Skeletal muscle satellite cell (primary cell): ENCODE results near the gene ETAA1.

ENCODE experiments used
- H3K27me3 ChIP-seq: 2 replicates; pipeline ENCODE4 v1.7.0; 2013; ENCODE audit warnings: low read length; ENCODE audit not compliant: control insufficient read depth, insufficient read depth
- H3K36me3 ChIP-seq: 2 replicates; pipeline ENCODE4 v1.7.0; 2013; ENCODE audit warnings: mild to moderate bottlenecking, control low read depth, low read length; ENCODE audit not compliant: insufficient read depth
- H3K4me1 ChIP-seq: 2 replicates; pipeline ENCODE4 v1.7.0; 2013; ENCODE audit warnings: low read length; ENCODE audit not compliant: control insufficient read depth, insufficient read depth
- H3K4me2 ChIP-seq: 2 replicates; pipeline ENCODE4 v1.7.0; 2013; ENCODE audit warnings: mild to moderate bottlenecking, low read length
- H3K4me3 ChIP-seq: 2 replicates; pipeline ENCODE4 v1.7.0; 2013; ENCODE audit warnings: low read length
- H3K9ac ChIP-seq: 2 replicates; pipeline ENCODE4 v1.7.0; 2013; ENCODE audit warnings: mild to moderate bottlenecking, low read depth, low read length, moderate library complexity
- H3K9me3 ChIP-seq: replicated peaks from 2 replicates; pipeline ENCODE4 v1.7.0; 2013; ENCODE audit warnings: mild to moderate bottlenecking, control low read depth, low read length

The ETAA1 gene

GRCh38 chr2:67394734-67395133 lies 2.4 kb upstream of the ETAA1 start:
- no peaks in the 10 kb centered on the region for H3K36me3 ChIP-seq
- H3K4me2 ChIP-seq, result peak overlapping the region; percentile 61
- no peaks in the 10 kb centered on the region for H3K27me3 ChIP-seq
- H3K9ac ChIP-seq, result peak overlapping the region; percentile 67
- H3K9me3 ChIP-seq, result no peaks in the 10 kb centered on the region
- H3K4me3 ChIP-seq, result peak overlapping the region; percentile 11
- H3K4me1 ChIP-seq, result peaks cover 56% of the 10 kb centered on the region

DNA sequence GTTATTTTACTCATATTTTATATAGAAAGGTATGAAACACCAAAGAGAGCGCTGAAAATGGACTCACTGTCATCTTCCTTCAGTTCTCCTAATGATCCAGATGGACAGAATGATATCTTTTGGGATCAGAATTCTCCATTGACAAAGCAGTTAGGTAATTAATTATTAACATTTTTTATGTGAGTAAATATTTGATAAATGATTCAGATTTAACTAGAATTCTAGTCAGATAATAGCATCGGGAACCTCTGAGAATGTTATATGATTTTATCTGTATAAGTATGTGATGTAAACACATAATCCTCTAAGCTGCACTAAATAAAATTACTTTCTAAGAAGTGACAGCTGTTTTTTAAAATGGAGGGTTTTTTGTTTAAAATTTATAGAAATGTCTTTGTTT lies 2.0 kb downstream of the ETAA1 start:
- peak overlapping the region; percentile 96 for H3K4me2 ChIP-seq
- peak overlapping the region; percentile 59 for H3K9ac ChIP-seq
- no peaks in the 10 kb centered on the region for H3K9me3 ChIP-seq
- H3K27me3 ChIP-seq, result no peaks in the 10 kb centered on the region
- H3K4me3 ChIP-seq, result no peak overlapping the region
- H3K36me3 ChIP-seq, result peaks cover 19% of the 10 kb centered on the region
- H3K4me1 ChIP-seq, result peaks cover 50% of the 10 kb centered on the region

- H3K36me3 ChIP-seq, result peaks cover 27% of the 10 kb centered on the region
- H3K9ac ChIP-seq, result peak overlapping the region; percentile 59
- H3K4me3 ChIP-seq, result peak overlapping the region; percentile 17
- H3K27me3 ChIP-seq, result no peaks in the 10 kb centered on the region
- H3K9me3 ChIP-seq, result no peaks in the 10 kb centered on the region
- peak overlapping the region; percentile 96 for H3K4me2 ChIP-seq
- H3K4me1 ChIP-seq, result peaks cover 43% of the 10 kb centered on the region
Observed at GRCh38 chr2:67399831-67400489, 2.8 kb downstream of the ETAA1 start.

DNA sequence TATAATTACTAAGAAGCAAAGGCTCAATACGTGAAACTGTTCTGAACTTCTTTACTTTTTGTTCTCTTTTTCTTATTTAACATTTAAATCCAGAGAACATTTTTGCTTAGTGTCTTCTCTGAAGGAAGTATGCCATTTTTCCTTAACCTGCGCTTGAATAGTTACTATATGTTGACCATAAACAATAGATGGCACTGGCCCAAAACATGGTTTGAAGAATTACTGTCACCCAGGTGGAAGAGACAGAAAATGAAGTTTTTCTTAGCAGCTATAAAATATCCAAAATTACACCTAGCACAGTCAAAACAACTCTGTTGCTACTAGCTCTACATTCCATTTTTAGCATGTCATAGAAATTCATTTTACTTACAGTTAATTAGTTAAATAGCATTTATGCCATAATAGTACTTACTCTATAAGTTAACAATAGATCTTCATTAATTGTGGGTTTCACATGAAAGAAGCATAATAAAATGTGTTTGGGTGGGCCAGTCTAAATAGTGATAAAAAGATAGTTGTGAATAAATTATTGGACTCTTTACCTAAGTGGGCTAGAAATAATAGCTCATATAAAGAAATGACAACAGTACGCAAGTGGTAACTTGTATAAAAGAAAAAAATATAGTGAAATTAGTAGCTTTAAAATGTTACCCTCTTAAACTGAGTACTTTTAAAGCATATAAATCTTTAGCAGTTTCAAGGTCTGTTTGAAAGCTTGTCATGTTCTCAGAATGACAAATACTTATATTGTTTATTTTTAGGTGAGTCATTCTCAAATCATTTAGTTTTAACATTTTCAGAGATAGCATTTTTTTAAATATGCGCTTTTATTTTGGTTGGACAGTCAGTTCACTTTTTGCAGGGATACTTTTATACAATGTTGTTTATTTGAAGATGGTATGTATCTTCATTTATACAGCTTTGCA lies 3.7 kb downstream of the ETAA1 start:
- Histone ChIP-seq H3K9me3 (no peaks in the 10 kb centered on the region), H3K36me3 (peaks cover 36% of the 10 kb centered on the region), H3K27me3 (no peaks in the 10 kb centered on the region), H3K9ac (peak overlapping the region; percentile 59), H3K4me1 (peaks cover 37% of the 10 kb centered on the region), H3K4me2 (peak overlapping the region; percentile 96), H3K4me3 (peak overlapping the region; percentile 17)

DNA sequence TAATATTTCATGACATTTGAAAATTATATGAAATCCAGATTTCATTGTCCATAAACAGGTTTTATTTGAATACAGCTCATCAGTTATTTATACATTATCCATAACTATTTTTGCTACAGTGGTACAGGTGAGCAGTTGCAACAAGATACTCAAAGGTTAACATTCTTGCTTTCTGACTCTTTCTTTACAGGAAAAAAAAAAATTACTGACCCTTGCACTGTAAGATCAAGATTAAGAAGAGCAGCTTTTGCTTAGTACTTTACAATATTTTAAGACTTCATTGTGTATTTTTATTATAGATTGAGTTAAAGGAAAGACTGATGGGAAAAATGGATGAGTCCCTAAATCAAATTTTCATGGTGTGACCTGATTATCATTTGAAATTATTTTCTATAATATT lies 11.2 kb downstream of the ETAA1 start:
- Histone ChIP-seq H3K9ac (no peak overlapping the region), H3K36me3 (peaks cover 58% of the 10 kb centered on the region), H3K4me1 (no peaks in the 10 kb centered on the region), H3K9me3 (no peaks in the 10 kb centered on the region), H3K27me3 (no peaks in the 10 kb centered on the region), H3K4me2 (no peak overlapping the region), H3K4me3 (no peak overlapping the region)

- Histone ChIP-seq H3K4me3 (no peak overlapping the region), H3K4me1 (peaks cover 4% of the 10 kb centered on the region), H3K36me3 (peaks cover 28% of the 10 kb centered on the region), H3K27me3 (no peaks in the 10 kb centered on the region), H3K9me3 (no peaks in the 10 kb centered on the region), H3K4me2 (no peak overlapping the region), H3K9ac (no peak overlapping the region)
Observed at GRCh38 chr2:67412424-67412823, 15.3 kb downstream of the ETAA1 start.

GRCh38 chr2:67414867-67415266 lies 17.7 kb downstream of the ETAA1 start:
- no peak overlapping the region for H3K4me3 ChIP-seq
- peaks cover 20% of the 10 kb centered on the region for H3K36me3 ChIP-seq
- H3K27me3 ChIP-seq, result no peaks in the 10 kb centered on the region
- H3K9me3 ChIP-seq, result no peaks in the 10 kb centered on the region
- no peak overlapping the region for H3K4me2 ChIP-seq
- H3K9ac ChIP-seq, result no peak overlapping the region
- peaks cover 4% of the 10 kb centered on the region for H3K4me1 ChIP-seq

- Histone ChIP-seq H3K36me3 (peaks cover 8% of the 10 kb centered on the region), H3K9ac (no peak overlapping the region), H3K4me2 (no peak overlapping the region), H3K9me3 (no peaks in the 10 kb centered on the region), H3K4me3 (no peak overlapping the region), H3K27me3 (no peaks in the 10 kb centered on the region), H3K4me1 (peaks cover 4% of the 10 kb centered on the region)
Observed at GRCh38 chr2:67416136-67416535, 19.0 kb downstream of the ETAA1 start.

DNA sequence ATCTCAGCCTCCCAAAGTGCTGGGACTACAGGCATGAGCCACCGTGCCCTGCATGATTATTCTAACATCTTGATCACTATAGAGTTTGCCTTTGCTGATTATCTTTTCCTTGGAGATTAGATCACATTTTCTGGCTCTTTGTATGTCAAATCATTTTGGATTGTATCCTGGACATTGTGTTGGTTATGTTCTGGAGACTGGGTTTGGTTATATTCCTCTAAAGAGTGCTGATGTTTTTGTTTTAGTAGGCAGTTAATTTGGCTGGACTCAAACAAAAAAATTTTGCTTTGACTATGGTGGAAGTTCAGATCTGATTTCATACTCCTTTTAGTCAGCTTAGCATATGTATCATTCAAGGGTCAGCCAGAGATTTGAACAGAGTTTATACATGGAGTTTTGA lies 26.4 kb downstream of the ETAA1 start:
- H3K27me3 ChIP-seq, result no peaks in the 10 kb centered on the region
- no peak overlapping the region for H3K9ac ChIP-seq
- peaks cover 6% of the 10 kb centered on the region for H3K9me3 ChIP-seq
- H3K4me2 ChIP-seq, result no peak overlapping the region
- H3K4me1 ChIP-seq, result no peaks in the 10 kb centered on the region
- no peak overlapping the region for H3K4me3 ChIP-seq
- no peaks in the 10 kb centered on the region for H3K36me3 ChIP-seq

DNA sequence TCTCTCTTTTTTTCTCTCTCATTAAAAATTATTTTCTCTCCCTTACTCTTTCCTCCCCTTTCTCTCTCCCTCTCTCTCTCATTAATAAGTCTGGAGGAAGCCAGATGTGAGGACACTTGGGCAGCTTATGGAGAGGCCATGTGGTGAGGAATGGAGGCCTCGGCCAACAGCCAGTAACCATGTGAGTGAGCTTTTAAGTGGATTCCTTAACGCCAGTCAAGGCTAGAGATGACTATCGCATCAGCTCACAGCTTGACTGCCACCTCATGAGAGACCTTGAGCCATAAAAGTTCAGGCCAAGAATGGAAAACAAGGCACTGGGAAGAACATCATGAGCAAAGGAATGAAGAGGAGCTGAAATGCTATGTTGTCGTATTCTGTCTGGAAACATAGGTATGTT lies 39.1 kb downstream of the ETAA1 start:
- no peaks in the 10 kb centered on the region for H3K4me1 ChIP-seq

DNA sequence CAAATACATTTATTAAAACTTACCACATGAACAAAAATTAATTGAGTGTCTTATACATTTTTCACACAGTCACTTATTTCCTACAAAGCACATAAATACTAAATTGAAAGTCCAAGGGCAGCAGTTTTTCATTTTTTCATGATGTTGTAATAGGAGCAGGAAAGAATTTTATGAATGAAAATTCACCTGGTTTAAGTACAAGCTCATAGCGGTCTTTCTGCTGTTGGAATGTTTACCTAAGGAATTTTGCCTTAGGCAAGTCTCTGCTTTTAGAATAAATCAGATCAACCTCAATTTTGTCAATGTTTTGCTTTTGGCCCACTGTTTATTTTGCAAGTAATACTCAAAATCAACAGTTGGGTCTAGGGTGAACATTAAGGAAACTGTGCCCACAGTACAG lies 40.0 kb downstream of the ETAA1 start:
- no peak overlapping the region for H3K9ac ChIP-seq

More for the DNA sequence above, 39.1 kb downstream of the ETAA1 start:
- no peak overlapping the region for H3K4me2 ChIP-seq
- H3K36me3 ChIP-seq, result no peaks in the 10 kb centered on the region
- H3K9me3 ChIP-seq, result no peaks in the 10 kb centered on the region
- no peak overlapping the region for H3K9ac ChIP-seq
- H3K4me3 ChIP-seq, result no peak overlapping the region
- no peaks in the 10 kb centered on the region for H3K27me3 ChIP-seq

More for the DNA sequence above, 40.0 kb downstream of the ETAA1 start:
- no peak overlapping the region for H3K4me3 ChIP-seq
- H3K36me3 ChIP-seq, result no peaks in the 10 kb centered on the region
- H3K4me2 ChIP-seq, result no peak overlapping the region
- no peaks in the 10 kb centered on the region for H3K9me3 ChIP-seq
- no peaks in the 10 kb centered on the region for H3K4me1 ChIP-seq
- H3K27me3 ChIP-seq, result no peaks in the 10 kb centered on the region
